PC-3 (cell line): ENCODE data around the gene SLC35A4. TPM values are rescaled to one million over a fixed set of nuclear protein-coding genes. Genes with fewer than 3 reads are reported as not detected.
A peak's percentile ranks its signal among the peaks of the same experiment; 100 is the strongest.

Source experiments
- ATAC-seq: fragments of 200-7000 bp; cut with Tn5 transposase; 2 replicates; pipeline ENCODE4 v1.9.1; 2020; ENCODE audit warnings: mild to moderate bottlenecking, moderate library complexity
- BruUV-seq: library from RNA; stranded (reverse); fragments of 400-500 nt; replicated peaks from 2 replicates; lab custom pipeline; 2021; lab: Mats Ljungman, UMichigan
- CTCF ChIA-PET: fragments of 300-600 bp; sonication (Branson Sonifier 250); formaldehyde crosslinking; loops from one replicate; lab custom pipeline; 2022; ENCODE audit warnings: antibody characterized with exemption; lab: Charles Lee
- POLR2A ChIA-PET: fragments of 300-600 bp; sonication (Branson Sonifier 250); formaldehyde crosslinking; loops from one replicate; lab custom pipeline; 2022; ENCODE audit warnings: antibody characterized with exemption; ENCODE audit not compliant: unreplicated experiment; lab: Charles Lee
- DNase-seq: peaks from one replicate; pipeline ENCODE4 v3.0.0-alpha.2; 2015
- H2AFZ ChIP-seq: fragments of 300-600 bp; sonication (generic); 2 replicates; pipeline ENCODE4 v1.6.0; 2016; ENCODE audit warnings: antibody characterized with exemption, low read length
- H3F3A ChIP-seq: fragments of 300-600 bp; sonication (generic); one replicate; pipeline ENCODE4 v1.6.0; 2017; ENCODE audit warnings: antibody characterized with exemption, low read length, control low read depth, mild to moderate bottlenecking; ENCODE audit not compliant: unreplicated experiment
- H3K27ac ChIP-seq: fragments of 300-600 bp; sonication (generic); 2 replicates; pipeline ENCODE4 v1.5.1; 2016; ENCODE audit warnings: mild to moderate bottlenecking, low read length
- H3K27me3 ChIP-seq: fragments of 300-600 bp; sonication (generic); 2 replicates; pipeline ENCODE4 v1.6.1; 2016; ENCODE audit warnings: low read length, mixed read lengths
- H3K36me3 ChIP-seq: fragments of 300-600 bp; sonication (generic); 2 replicates; pipeline ENCODE4 v1.6.1; 2016; ENCODE audit warnings: low read depth, mixed run types, low read length, mixed read lengths
- H3K4me1 ChIP-seq: fragments of 300-600 bp; sonication (generic); 2 replicates; pipeline ENCODE4 v1.5.1; 2016; ENCODE audit warnings: low read length; ENCODE audit not compliant: insufficient read depth
- H3K4me2 ChIP-seq: fragments of 300-600 bp; sonication (generic); 2 replicates; pipeline ENCODE4 v1.6.0; 2016; ENCODE audit warnings: low read length
- H3K4me3 ChIP-seq: fragments of 300-600 bp; sonication (generic); 2 replicates; pipeline ENCODE4 v1.5.1; 2016; ENCODE audit warnings: mild to moderate bottlenecking, low read length, mixed read lengths
- H3K79me2 ChIP-seq: fragments of 300-600 bp; sonication (generic); 2 replicates; pipeline ENCODE4 v1.6.1; 2017; ENCODE audit warnings: low read length, mixed read lengths
- H3K9ac ChIP-seq: fragments of 300-600 bp; sonication (generic); 2 replicates; pipeline ENCODE4 v1.6.0; 2016; ENCODE audit warnings: mild to moderate bottlenecking, low read length
- H3K9me2 ChIP-seq: fragments of 300-600 bp; sonication (generic); replicated peaks from 2 replicates; pipeline ENCODE4 v1.6.1; 2016; ENCODE audit warnings: mixed run types, low read length, mixed read lengths
- H3K9me3 ChIP-seq: fragments of 300-600 bp; sonication (generic); 2 replicates; pipeline ENCODE4 v1.6.1; 2016; ENCODE audit warnings: low read length, mixed read lengths
- H4K20me1 ChIP-seq: fragments of 300-600 bp; sonication (generic); 2 replicates; pipeline ENCODE4 v1.6.1; 2016; ENCODE audit warnings: low read length, mixed read lengths
- EZH2 ChIP-seq: fragments of 300-600 bp; sonication (generic); IDR thresholded peaks from one replicate; pipeline ENCODE4 v1.6.1; 2017; ENCODE audit warnings: antibody characterized with exemption, mild to moderate bottlenecking, low read length; ENCODE audit not compliant: unreplicated experiment
- EZH2phosphoT487 ChIP-seq: fragments of 300-600 bp; sonication (generic); IDR thresholded peaks from 2 replicates; pipeline ENCODE4 v1.6.1; 2018; ENCODE audit warnings: mild to moderate bottlenecking, antibody characterized with exemption, low read length, borderline replicate concordance
- intact Hi-C: fragments of 100-400 bp; cut with micrococcal nuclease; formaldehyde crosslinking; loops from 2 replicates; pipeline ENCODE4 v1.9.0; 2023
- total RNA-seq: library from RNA; depleted of rRNA; stranded (reverse); fragments of >200 nt; gene quantifications from 2 replicates; pipeline ENCODE4 v1.2.3, GENCODE V29; 2014
- TF ChIP-seq, protein P1 (sequence below): fragments of 300-600 bp; sonication (generic); conservative IDR thresholded peaks from 2 replicates; pipeline ENCODE4 v1.5.1; 2017; ENCODE audit warnings: antibody characterized with exemption, low read depth, mild to moderate bottlenecking, low read length

The SLC35A4 gene
- total RNA-seq, 1 experiment from 2014 or later: 25.0 TPM

DNA sequence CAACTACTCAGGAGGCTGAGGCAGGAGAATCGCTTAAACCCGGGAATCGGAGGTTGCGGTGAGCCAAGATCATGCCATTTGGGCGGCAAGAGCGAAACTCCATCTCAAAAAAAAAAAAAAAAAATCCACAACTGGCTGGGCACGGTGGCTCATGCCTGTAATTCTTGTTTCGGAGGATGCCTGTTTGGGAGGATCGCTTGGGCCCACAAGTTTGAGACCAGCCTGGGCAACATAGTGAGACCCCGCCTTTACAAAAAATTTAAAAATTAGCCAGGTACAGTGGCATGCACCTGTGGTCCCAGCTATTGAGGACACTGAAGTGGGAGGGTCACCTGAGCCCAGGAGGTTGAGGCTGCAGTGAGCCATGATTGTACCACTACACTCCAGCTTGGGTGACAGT, 19.0 kb upstream of the SLC35A4 start:
- ChIA-PET POLR2A (interaction anchor here (0.7 kb wide), 1 partner anchor 128 kb away, joined by 12 read pairs; the partner anchor contains the start of gene DND1), CTCF (no interaction called here)
- Histone ChIP-seq H3K36me3 (peaks cover 28% of the 10 kb centered on the region), H3K4me1 (peaks cover 15% of the 10 kb centered on the region), H3F3A (no peaks in the 10 kb centered on the region), H4K20me1 (no peaks in the 10 kb centered on the region), H3K9me2 (no peaks in the 10 kb centered on the region), H3K9ac (no peak overlapping the region), H3K27me3 (no peaks in the 10 kb centered on the region), H3K9me3 (no peaks in the 10 kb centered on the region), H3K79me2 (no peaks in the 10 kb centered on the region), H3K4me2 (no peak overlapping the region), H2AFZ (no peak overlapping the region), H3K4me3 (no peak overlapping the region), H3K27ac (no peak overlapping the region)
- TF ChIP-seq, protein P1, sequence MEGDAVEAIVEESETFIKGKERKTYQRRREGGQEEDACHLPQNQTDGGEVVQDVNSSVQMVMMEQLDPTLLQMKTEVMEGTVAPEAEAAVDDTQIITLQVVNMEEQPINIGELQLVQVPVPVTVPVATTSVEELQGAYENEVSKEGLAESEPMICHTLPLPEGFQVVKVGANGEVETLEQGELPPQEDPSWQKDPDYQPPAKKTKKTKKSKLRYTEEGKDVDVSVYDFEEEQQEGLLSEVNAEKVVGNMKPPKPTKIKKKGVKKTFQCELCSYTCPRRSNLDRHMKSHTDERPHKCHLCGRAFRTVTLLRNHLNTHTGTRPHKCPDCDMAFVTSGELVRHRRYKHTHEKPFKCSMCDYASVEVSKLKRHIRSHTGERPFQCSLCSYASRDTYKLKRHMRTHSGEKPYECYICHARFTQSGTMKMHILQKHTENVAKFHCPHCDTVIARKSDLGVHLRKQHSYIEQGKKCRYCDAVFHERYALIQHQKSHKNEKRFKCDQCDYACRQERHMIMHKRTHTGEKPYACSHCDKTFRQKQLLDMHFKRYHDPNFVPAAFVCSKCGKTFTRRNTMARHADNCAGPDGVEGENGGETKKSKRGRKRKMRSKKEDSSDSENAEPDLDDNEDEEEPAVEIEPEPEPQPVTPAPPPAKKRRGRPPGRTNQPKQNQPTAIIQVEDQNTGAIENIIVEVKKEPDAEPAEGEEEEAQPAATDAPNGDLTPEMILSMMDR: no peak
- TF ChIP-seq EZH2phosphoT487 (no peak), EZH2 (no peak)
- intact Hi-C loops: loop anchor here (10.0 kb wide), 1 partner anchor 169 kb away; no protein-coding TSS in a partner anchor
- ATAC-seq (no peak), DNase-seq (no peak)
- no TSS peak for BruUV-seq

DNA sequence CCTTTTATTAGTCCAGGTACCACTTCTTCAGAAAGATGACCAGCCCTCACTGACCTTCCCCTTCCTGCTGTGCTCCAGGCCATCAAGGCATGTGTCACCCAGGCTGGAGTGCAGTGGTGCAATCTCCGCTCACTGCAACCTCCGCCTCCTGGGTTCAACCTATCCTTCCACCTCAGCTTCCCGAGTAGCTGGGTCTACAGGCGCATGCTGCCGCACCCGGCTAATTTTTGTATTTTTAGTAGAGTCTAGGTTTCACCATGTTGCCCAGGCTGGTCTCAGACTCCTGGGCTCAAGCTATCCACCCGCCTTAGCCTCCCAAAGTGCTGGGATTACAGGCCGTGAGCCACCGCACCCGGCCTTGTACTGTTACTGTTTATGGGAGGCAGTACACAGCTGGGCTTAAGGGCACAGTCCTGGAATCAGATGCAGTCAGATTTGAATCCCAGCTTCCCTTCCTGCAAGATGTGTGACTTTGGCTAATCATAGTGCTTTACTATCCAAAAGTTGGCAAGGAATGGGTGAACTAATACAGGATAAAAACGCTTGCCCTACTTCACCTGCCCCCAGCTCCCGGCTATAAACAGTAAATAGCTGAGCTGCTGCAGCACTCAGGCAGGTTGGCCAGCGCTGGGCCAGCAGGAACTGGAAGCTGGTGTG, 17.6 kb upstream of the SLC35A4 start:
- Histone ChIP-seq H3K79me2 (no peaks in the 10 kb centered on the region), H3K27ac (peak overlapping the region; percentile 15), H3K36me3 (peaks cover 25% of the 10 kb centered on the region; the same call in 1 of the 2 replicates), H3K9ac (no peak overlapping the region), H3K4me1 (peaks cover 15% of the 10 kb centered on the region), H3K9me3 (no peaks in the 10 kb centered on the region), H3K9me2 (no peaks in the 10 kb centered on the region), H4K20me1 (no peaks in the 10 kb centered on the region), H3F3A (no peaks in the 10 kb centered on the region), H3K4me2 (peak overlapping the region; percentile 50), H3K4me3 (no peak overlapping the region), H3K27me3 (no peaks in the 10 kb centered on the region), H2AFZ (0 out of 2 replicates have a peak overlapping the region, but pooled peaks have one; percentile 7)
- no TSS peak for BruUV-seq
- intact Hi-C loops: loop anchor here (1.0 to 10.0 kb wide), 3 partner anchors 92 to 168 kb away; partner anchors contain the start of genes TMCO6 and WDR55
- TF ChIP-seq, protein P1: no peak
- ChIA-PET POLR2A (interaction anchor here (0.5 to 0.6 kb wide), 4 partner anchors 97 to 1072 kb away, joined by 3 to 4 read pairs (median 4); partner anchors contain the start of genes DIAPH1, IK and NDUFA2), CTCF (interaction anchor here (0.6 to 1.1 kb wide), 7 partner anchors 14 to 187 kb away, joined by 3 to 9 read pairs (median 4); partner anchors contain the start of genes HARS1, HARS2, IK and NDUFA2)
- peak; percentile 27 for ATAC-seq
- DNase-seq: peak; percentile 12
